ENCODE measurements around the gene SYT17.

DNA sequence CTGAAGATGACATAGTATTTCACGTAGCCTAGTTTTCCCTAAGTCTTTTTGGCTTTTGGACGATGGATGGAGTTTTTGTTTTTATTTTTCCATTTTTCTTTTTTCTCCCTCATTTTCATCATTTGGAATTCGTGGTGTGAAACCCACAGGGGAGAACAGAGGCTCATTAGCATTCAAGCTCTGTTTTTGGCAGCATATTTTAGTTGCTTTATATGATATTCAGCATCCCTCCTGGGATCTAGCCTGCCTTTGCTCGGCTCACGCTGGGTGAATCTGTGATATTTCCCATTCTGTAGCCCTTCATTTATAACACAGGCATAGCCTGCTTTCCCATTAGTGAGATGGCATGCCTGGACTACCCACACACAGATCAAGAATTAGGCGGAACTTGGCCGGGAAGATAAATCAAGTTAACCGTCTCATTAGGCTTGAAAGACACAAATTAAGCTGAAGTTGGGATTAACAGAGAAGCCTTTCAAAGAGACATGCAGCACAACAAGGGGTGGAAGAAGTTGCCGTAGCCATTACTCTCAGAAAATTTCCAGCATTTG, 97.4 kb downstream of the SYT17 start:
- TF ChIP-seq CTCF (IDR thresholded peaks at IDR 0.05; ENCODE audit: low read length) (no peak), EZH2 (IDR thresholded peaks at IDR 0.05; ENCODE audit: borderline replicate concordance, low read length) (no peak)

Measured in OCI-LY1 (cell line).